HepG2 (cell line): ENCODE data around the gene ADD2. TPM values are rescaled to one million over a fixed set of nuclear protein-coding genes. Genes with fewer than 3 reads are reported as not detected.

Experiments
- ATAC-seq: fragments of 200-7000 bp; cut with Tn5 transposase; 3 replicates; pipeline ENCODE4 v1.9.1; 2020; ENCODE audit warnings: mild to moderate bottlenecking, moderate library complexity
- BruUV-seq: library from RNA; stranded (reverse); fragments of 400-500 nt; replicated peaks from 2 replicates; lab custom pipeline; 2021; lab: Mats Ljungman, UMichigan
- CTCF ChIA-PET: fragments of 300-600 bp; formaldehyde crosslinking; extraction: SDS; loops from one replicate; lab custom pipeline; 2021; ENCODE audit warnings: low total read pairs, inconsistent platforms, low intra/inter-chr PET ratio; lab: Yijun Ruan, JAX
- POLR2A ChIA-PET: fragments of 350-600 bp; sonication (Branson Sonifier 250); formaldehyde crosslinking; loops from one replicate; lab custom pipeline; 2020; ENCODE audit warnings: antibody characterized with exemption, inconsistent platforms; lab: Yijun Ruan, JAX
- DNase-seq: peaks from one replicate; pipeline ENCODE4 v3.0.0-alpha.2; 2015; ENCODE audit warnings: low spot score
- FAIRE-seq: peaks from 3 replicates; lab custom pipeline; 2011; peaks lifted over from hg19 to GRCh38; lab: Jason Lieb, UNC
- H2AFZ ChIP-seq: one replicate; pipeline ENCODE4 v1.6.1; 2011; ENCODE audit warnings: low read length, inconsistent platforms
- H3K27ac ChIP-seq: fragments of 300-600 bp; 3 replicates; pipeline ENCODE4 v1.8.0; 2011; ENCODE audit warnings: mixed run types, mild to moderate bottlenecking, mixed read lengths, low read length, inconsistent platforms; ENCODE audit not compliant: insufficient read depth; ENCODE audit errors: extremely low read length
- H3K27me3 ChIP-seq, 2 experiments: fragments of 200-600 bp in 1 of 2; 2 replicates in 1 of 2; 3 replicates in 1 of 2; pipeline versions ENCODE4 v1.6.0 to v1.8.0; 2011; ENCODE audit warnings: low read length in 2 of 2, mild to moderate bottlenecking in 2 of 2, moderate library complexity in 2 of 2, inconsistent platforms in 1 of 2; ENCODE audit not compliant: insufficient read depth in 2 of 2, control insufficient read depth in 1 of 2
- H3K36me3 ChIP-seq, 2 experiments: fragments of 200-600 bp in 1 of 2; replicated peaks in 1 of 2; 2 replicates in 1 of 2; 3 replicates in 1 of 2; pipeline versions ENCODE4 v1.5.1 to v1.8.0; 2011; ENCODE audit warnings: low read length in 2 of 2, inconsistent platforms in 1 of 2; ENCODE audit not compliant: insufficient read depth in 2 of 2, control insufficient read depth in 1 of 2
- H3K4me1 ChIP-seq: 2 replicates; pipeline ENCODE4 v1.5.1; 2012; ENCODE audit warnings: low read length, inconsistent platforms; ENCODE audit not compliant: insufficient read depth
- H3K4me2 ChIP-seq: 2 replicates; pipeline ENCODE4 v1.6.0; 2011; ENCODE audit warnings: low read depth, low read length, inconsistent platforms
- H3K4me3 ChIP-seq, 3 experiments: fragments of 200-600 bp in 1 of 3; sonication (generic), shearing (Covaris generic) in 1 of 3; replicated peaks in 1 of 3; 2 replicates each; pipeline ENCODE4 v1.5.1; 2011 to 2016; ENCODE audit warnings: low read length in 3 of 3, inconsistent platforms in 2 of 3, low read depth in 2 of 3, mild to moderate bottlenecking in 2 of 3, control low read depth in 1 of 3, mixed read lengths in 1 of 3; ENCODE audit not compliant: insufficient read depth in 1 of 3
- H3K79me2 ChIP-seq: one replicate; pipeline ENCODE4 v1.6.1; 2011; ENCODE audit warnings: low read length, inconsistent platforms; ENCODE audit not compliant: insufficient read depth
- H3K9ac ChIP-seq: 2 replicates; pipeline ENCODE4 v1.6.0; 2011; ENCODE audit warnings: mild to moderate bottlenecking, low read depth, low read length, inconsistent platforms; ENCODE audit not compliant: insufficient read depth
- H3K9me3 ChIP-seq: 2 replicates; pipeline ENCODE4 v1.5.1; 2012; ENCODE audit warnings: mild to moderate bottlenecking, low read length
- H4K20me1 ChIP-seq: 2 replicates; pipeline ENCODE4 v1.6.0; 2011; ENCODE audit warnings: inconsistent platforms, mild to moderate bottlenecking, low read length, moderate library complexity; ENCODE audit not compliant: insufficient read depth
- ATF7-NPFF ChIP-seq: sonication (generic); formaldehyde crosslinking; IDR thresholded peaks from 2 replicates; pipeline ENCODE4 v1.8.1; 2023; ENCODE audit warnings: mild to moderate bottlenecking, low read depth, missing genetic modification reagents, moderate library complexity
- CENPX ChIP-seq: sonication (generic); formaldehyde crosslinking; IDR thresholded peaks from 2 replicates; pipeline ENCODE4 v1.9.0; 2021; ENCODE audit warnings: mild to moderate bottlenecking, missing genetic modification reagents, moderate library complexity
- IKZF1 ChIP-seq: fragments of 450-650 bp; IDR thresholded peaks from 2 replicates; pipeline ENCODE4 v1.7.1; 2016
- NCOA1 ChIP-seq: sonication (generic); formaldehyde crosslinking; IDR thresholded peaks from 2 replicates; pipeline ENCODE4 v1.9.0; 2021; ENCODE audit warnings: missing genetic modification reagents
- NR1H2 ChIP-seq: sonication (generic); formaldehyde crosslinking; IDR thresholded peaks from 2 replicates; pipeline ENCODE4 v1.8.1; 2022; ENCODE audit warnings: low read depth, missing genetic modification reagents, borderline replicate concordance
- PHF8 ChIP-seq: sonication (generic); formaldehyde crosslinking; IDR thresholded peaks from 2 replicates; pipeline ENCODE4 v1.5.0; 2020; ENCODE audit warnings: missing genetic modification reagents
- ZFAT ChIP-seq: sonication (generic); formaldehyde crosslinking; conservative IDR thresholded peaks from 2 replicates; pipeline ENCODE4 v1.8.1; 2023; ENCODE audit warnings: missing genetic modification reagents, inconsistent platforms
- ZNF138 ChIP-seq: sonication (generic); formaldehyde crosslinking; IDR thresholded peaks from 2 replicates; pipeline ENCODE4 v1.5.0; 2020; ENCODE audit warnings: mild to moderate bottlenecking, low read depth, missing genetic modification reagents
- ZNF350 ChIP-seq: sonication (generic); formaldehyde crosslinking; IDR thresholded peaks from 2 replicates; pipeline ENCODE4 v1.4.0; 2020; ENCODE audit warnings: mild to moderate bottlenecking, low read depth, missing genetic modification reagents, borderline replicate concordance
- ZNF747 ChIP-seq: sonication (generic); formaldehyde crosslinking; IDR thresholded peaks from 2 replicates; pipeline ENCODE4 v1.8.1; 2023; ENCODE audit warnings: missing genetic modification reagents, mild to moderate bottlenecking, borderline replicate concordance
- WGBS: methylation state at CpG from one replicate; pipeline ENCODE4 v1.1.6; 2017; ENCODE audit warnings: low lambda C conversion rate; 5-methylcytosine and 5-hydroxymethylcytosine counted together
- in situ Hi-C: cut with HindIII; loops from 2 replicates; pipeline ENCODE4 v1.10.0; 2017; ENCODE audit warnings: low pct_unique_long_range_greater_than_20kb; ENCODE audit not compliant: extremely low pct_ligation_motif_present
- intact Hi-C: fragments of 100-400 bp; cut with micrococcal nuclease; formaldehyde crosslinking; loops from one replicate; pipeline ENCODE4 v1.10.0; 2022; ENCODE audit not compliant: unreplicated experiment
- polyA plus RNA-seq, 8 experiments: library from polyadenylated mRNA; depleted of rRNA in 3 of 8; stranded (reverse) in 7 of 8; unstranded in 1 of 8; fragments of >200 nt; fragmentation: Illumina TruSeq in 4 of 8; extraction: Trizol in 4 of 8; gene quantifications; 2 replicates each; pipeline versions ENCODE4 v1.2.1 to v1.2.3, GENCODE V29; 2011 to 2016; ENCODE audit warnings: low read depth in 4 of 8, missing spikeins in 1 of 8, mixed read lengths in 1 of 8; ENCODE audit not compliant: insufficient read depth in 1 of 8
- total RNA-seq, 5 experiments: library from RNA; depleted of rRNA; stranded (reverse); fragments of >200 nt; fragmentation: Illumina TruSeq; extraction: Trizol; gene quantifications; 2 replicates each; pipeline ENCODE4 v1.2.3, GENCODE V29; 2016; ENCODE audit warnings: low read depth in 1 of 5
- TF ChIP-seq, protein P1 (sequence below): sonication (generic); formaldehyde crosslinking; IDR thresholded peaks from 2 replicates; pipeline ENCODE4 v1.5.0; 2020; ENCODE audit warnings: mild to moderate bottlenecking, missing genetic modification reagents
- TF ChIP-seq, protein P2 (sequence below): sonication (generic); formaldehyde crosslinking; IDR thresholded peaks from 2 replicates; pipeline ENCODE4 v1.8.0; 2022; ENCODE audit warnings: mild to moderate bottlenecking, missing genetic modification reagents
- TF ChIP-seq, protein P3 (sequence below): sonication (generic); formaldehyde crosslinking; IDR thresholded peaks from 2 replicates; pipeline ENCODE4 v1.5.0; 2020; ENCODE audit warnings: mild to moderate bottlenecking, missing genetic modification reagents

The ADD2 gene
- total and polyA plus RNA-seq, 2 of the 13 experiments (the other 11 are each of a cell fraction or from before 2014, with no cell fraction given): 0.05 to 0.13 TPM

- no peak overlapping the region for H3K27ac ChIP-seq
- H3K36me3 ChIP-seq: no peaks in the 10 kb centered on the region
- ATAC-seq: no peak
- FAIRE-seq: no peak
- no peak overlapping the region for H3K4me3 ChIP-seq
- 7% methylated on average over 3 of the region's 3 CpGs for WGBS
- H3K4me2 ChIP-seq: no peak overlapping the region
- no peak overlapping the region for H2AFZ ChIP-seq
- no peak overlapping the region for H3K9ac ChIP-seq
- intact Hi-C loops (no loop called here), in situ Hi-C loops (no loop called here)
- no peaks in the 10 kb centered on the region for H3K79me2 ChIP-seq
- no peak for TF ChIP-seq ZNF747 (CRISPR knock-in tag)
- no peak for TF ChIP-seq IKZF1
- TF ChIP-seq ZNF350 (CRISPR knock-in tag): no peak
- no peak for TF ChIP-seq NR1H2 (CRISPR knock-in tag)
- TF ChIP-seq, protein P1, sequence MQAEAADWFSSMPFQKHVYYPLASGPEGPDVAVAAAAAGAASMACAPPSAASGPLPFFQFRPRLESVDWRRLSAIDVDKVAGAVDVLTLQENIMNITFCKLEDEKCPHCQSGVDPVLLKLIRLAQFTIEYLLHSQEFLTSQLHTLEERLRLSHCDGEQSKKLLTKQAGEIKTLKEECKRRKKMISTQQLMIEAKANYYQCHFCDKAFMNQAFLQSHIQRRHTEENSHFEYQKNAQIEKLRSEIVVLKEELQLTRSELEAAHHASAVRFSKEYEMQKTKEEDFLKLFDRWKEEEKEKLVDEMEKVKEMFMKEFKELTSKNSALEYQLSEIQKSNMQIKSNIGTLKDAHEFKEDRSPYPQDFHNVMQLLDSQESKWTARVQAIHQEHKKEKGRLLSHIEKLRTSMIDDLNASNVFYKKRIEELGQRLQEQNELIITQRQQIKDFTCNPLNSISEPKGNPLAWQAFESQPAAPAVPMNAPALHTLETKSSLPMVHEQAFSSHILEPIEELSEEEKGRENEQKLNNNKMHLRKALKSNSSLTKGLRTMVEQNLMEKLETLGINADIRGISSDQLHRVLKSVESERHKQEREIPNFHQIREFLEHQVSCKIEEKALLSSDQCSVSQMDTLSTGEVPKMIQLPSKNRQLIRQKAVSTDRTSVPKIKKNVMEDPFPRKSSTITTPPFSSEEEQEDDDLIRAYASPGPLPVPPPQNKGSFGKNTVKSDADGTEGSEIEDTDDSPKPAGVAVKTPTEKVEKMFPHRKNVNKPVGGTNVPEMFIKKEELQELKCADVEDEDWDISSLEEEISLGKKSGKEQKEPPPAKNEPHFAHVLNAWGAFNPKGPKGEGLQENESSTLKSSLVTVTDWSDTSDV: no peak
- no peak for TF ChIP-seq PHF8 (CRISPR knock-in tag)
- no peak for TF ChIP-seq NCOA1 (CRISPR knock-in tag)
- no peak for TF ChIP-seq ZFAT
- TF ChIP-seq ZNF138 (CRISPR knock-in tag): no peak
- no peak for TF ChIP-seq ATF7-NPFF (CRISPR knock-in tag)
- TF ChIP-seq, protein P2, sequence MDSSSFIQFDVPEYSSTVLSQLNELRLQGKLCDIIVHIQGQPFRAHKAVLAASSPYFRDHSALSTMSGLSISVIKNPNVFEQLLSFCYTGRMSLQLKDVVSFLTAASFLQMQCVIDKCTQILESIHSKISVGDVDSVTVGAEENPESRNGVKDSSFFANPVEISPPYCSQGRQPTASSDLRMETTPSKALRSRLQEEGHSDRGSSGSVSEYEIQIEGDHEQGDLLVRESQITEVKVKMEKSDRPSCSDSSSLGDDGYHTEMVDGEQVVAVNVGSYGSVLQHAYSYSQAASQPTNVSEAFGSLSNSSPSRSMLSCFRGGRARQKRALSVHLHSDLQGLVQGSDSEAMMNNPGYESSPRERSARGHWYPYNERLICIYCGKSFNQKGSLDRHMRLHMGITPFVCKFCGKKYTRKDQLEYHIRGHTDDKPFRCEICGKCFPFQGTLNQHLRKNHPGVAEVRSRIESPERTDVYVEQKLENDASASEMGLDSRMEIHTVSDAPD (CRISPR knock-in tag): no peak
- TF ChIP-seq, protein P3, sequence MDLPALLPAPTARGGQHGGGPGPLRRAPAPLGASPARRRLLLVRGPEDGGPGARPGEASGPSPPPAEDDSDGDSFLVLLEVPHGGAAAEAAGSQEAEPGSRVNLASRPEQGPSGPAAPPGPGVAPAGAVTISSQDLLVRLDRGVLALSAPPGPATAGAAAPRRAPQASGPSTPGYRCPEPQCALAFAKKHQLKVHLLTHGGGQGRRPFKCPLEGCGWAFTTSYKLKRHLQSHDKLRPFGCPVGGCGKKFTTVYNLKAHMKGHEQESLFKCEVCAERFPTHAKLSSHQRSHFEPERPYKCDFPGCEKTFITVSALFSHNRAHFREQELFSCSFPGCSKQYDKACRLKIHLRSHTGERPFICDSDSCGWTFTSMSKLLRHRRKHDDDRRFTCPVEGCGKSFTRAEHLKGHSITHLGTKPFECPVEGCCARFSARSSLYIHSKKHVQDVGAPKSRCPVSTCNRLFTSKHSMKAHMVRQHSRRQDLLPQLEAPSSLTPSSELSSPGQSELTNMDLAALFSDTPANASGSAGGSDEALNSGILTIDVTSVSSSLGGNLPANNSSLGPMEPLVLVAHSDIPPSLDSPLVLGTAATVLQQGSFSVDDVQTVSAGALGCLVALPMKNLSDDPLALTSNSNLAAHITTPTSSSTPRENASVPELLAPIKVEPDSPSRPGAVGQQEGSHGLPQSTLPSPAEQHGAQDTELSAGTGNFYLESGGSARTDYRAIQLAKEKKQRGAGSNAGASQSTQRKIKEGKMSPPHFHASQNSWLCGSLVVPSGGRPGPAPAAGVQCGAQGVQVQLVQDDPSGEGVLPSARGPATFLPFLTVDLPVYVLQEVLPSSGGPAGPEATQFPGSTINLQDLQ (CRISPR knock-in tag): no peak
- no peak for TF ChIP-seq CENPX (CRISPR knock-in tag)
- ChIA-PET CTCF (no interaction called here), POLR2A (no interaction called here)
- DNase-seq: no peak
- H3K4me1 ChIP-seq: peaks cover 7% of the 10 kb centered on the region; the same call in 1 of the 2 replicates
- no TSS peak for BruUV-seq
- H3K9me3 ChIP-seq: no peaks in the 10 kb centered on the region
- peaks cover 7 to 27% of the 10 kb centered on the region in 2 experiments; a peak in 3 of 5 replicates for H3K27me3 ChIP-seq
- H4K20me1 ChIP-seq: no peaks in the 10 kb centered on the region
These were observed 59.4 kb downstream of the ADD2 start for GRCh38 chr2:70708376-70709199.
